ENCODE data around the gene CDK19. TPM values are rescaled to one million over a fixed set of nuclear protein-coding genes. Genes with fewer than 3 reads are reported as not detected.

Gene CDK19
- total and polyA plus RNA-seq, 2 donors (not counting 1 experiment from before 2014, with no cell fraction given): 11.2 to 11.3 TPM

DNA sequence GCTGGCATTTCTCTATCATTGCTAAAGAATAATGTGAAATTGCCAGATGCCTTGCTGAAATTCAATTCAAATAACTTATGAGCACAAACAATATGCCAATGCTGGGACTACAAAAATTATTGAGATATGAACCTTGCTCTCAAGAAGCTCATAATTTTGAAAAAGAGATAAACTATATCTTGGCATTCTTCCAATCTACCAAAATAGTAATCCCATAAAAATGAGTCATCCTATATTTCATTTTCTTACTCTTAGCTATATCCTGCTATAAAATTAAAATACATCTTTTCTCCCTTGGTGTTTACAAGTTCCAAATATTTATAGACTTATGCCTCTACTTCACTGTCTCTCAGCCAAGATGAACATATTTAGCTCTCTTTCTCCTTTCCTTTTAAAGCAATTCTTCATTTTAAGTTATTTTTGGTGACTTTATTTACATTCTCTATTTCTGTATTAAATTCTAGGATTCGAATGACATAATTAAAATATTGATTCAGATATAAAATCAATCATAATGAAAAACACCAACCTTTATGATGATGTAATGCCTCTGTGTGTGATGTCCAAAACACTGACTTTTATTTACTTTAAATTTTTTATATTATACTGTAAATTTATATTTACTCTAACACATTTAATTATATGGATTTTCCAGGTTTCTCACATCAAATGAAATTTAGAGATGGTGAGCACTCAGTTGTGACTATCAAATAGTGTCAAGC, 152.6 kb downstream of the CDK19 start:
- H2AFZ ChIP-seq (ENCODE audit: low read length): no peak overlapping the region
- no peaks in the 10 kb centered on the region for H3K4me1 ChIP-seq (ENCODE audit: control insufficient read depth, extremely low read depth, insufficient read depth, low read length)
- no peak overlapping the region for H3K27ac ChIP-seq (ENCODE audit: insufficient read depth, low read length)
- H4K20me1 ChIP-seq (ENCODE audit: control insufficient read depth, extremely low read depth, insufficient read depth, low read length): no peaks in the 10 kb centered on the region
- no peaks in the 10 kb centered on the region for H3K36me3 ChIP-seq (ENCODE audit: control insufficient read depth, insufficient read depth, low read length)
- no peaks in the 10 kb centered on the region for H3K79me2 ChIP-seq (ENCODE audit: control insufficient read depth, insufficient read depth, low read length)
- H3K9ac ChIP-seq (ENCODE audit: insufficient read depth, low read length): no peak overlapping the region
- TF ChIP-seq, protein P1, sequence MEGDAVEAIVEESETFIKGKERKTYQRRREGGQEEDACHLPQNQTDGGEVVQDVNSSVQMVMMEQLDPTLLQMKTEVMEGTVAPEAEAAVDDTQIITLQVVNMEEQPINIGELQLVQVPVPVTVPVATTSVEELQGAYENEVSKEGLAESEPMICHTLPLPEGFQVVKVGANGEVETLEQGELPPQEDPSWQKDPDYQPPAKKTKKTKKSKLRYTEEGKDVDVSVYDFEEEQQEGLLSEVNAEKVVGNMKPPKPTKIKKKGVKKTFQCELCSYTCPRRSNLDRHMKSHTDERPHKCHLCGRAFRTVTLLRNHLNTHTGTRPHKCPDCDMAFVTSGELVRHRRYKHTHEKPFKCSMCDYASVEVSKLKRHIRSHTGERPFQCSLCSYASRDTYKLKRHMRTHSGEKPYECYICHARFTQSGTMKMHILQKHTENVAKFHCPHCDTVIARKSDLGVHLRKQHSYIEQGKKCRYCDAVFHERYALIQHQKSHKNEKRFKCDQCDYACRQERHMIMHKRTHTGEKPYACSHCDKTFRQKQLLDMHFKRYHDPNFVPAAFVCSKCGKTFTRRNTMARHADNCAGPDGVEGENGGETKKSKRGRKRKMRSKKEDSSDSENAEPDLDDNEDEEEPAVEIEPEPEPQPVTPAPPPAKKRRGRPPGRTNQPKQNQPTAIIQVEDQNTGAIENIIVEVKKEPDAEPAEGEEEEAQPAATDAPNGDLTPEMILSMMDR (conservative IDR thresholded peaks at IDR 0.05 in 1 of 2, IDR thresholded peaks at IDR 0.05 in 1 of 2; ENCODE audit: low read depth in 1 of 2, low read length in 2 of 2): no peak
- TF ChIP-seq EZH2 (IDR thresholded peaks at IDR 0.05; ENCODE audit: low read length, missing control alignments): no peak
- peak in 1 of 2 donors; percentile 67 for DNase-seq (ENCODE audit: low read depth in 2 of 2)
- H3K9me3 ChIP-seq (ENCODE audit: control insufficient read depth, insufficient read depth, low read depth, low read length): no peaks in the 10 kb centered on the region
- H3K4me2 ChIP-seq (ENCODE audit: extremely low read depth, insufficient read depth, low read length): peak overlapping the region; percentile 23
- H3K4me3 ChIP-seq (replicated peaks in 1 of 4; ENCODE audit: control extremely low read depth in 1 of 4, insufficient read depth in 1 of 4, low read depth in 3 of 4, low read length in 4 of 4): no peak overlapping the region
- no peaks in the 10 kb centered on the region for H3K27me3 ChIP-seq (ENCODE audit: control insufficient read depth, insufficient read depth, low read length)

DNA sequence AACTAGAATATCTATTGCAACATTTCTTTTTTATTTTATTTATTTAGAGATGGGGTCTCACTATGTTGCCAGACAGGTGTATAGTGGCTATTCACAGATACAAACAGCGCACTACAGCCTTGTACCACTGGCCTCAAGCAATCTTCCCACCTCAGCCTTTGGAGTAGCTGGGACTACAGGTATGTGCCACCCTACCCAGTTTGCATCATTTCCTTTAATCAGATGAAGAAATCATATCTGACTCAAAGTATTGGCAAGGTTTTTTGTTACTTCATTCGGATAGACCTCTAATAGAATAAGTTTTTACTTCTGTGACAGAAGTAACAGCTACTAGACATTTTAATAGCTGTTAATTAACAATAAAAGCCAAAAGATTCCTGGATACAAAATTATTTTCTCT, 153.9 kb downstream of the CDK19 start:
- Histone ChIP-seq H3K9ac (ENCODE audit: insufficient read depth, low read length) (no peak overlapping the region), H3K4me2 (ENCODE audit: extremely low read depth, insufficient read depth, low read length) (no peak overlapping the region), H3K36me3 (ENCODE audit: control insufficient read depth, insufficient read depth, low read length) (no peaks in the 10 kb centered on the region), H3K27ac (ENCODE audit: insufficient read depth, low read length) (no peak overlapping the region), H4K20me1 (ENCODE audit: control insufficient read depth, extremely low read depth, insufficient read depth, low read length) (no peaks in the 10 kb centered on the region), H3K4me3 (replicated peaks in 1 of 4; ENCODE audit: control extremely low read depth in 1 of 4, insufficient read depth in 1 of 4, low read depth in 3 of 4, low read length in 4 of 4) (no peak overlapping the region), H2AFZ (ENCODE audit: low read length) (no peak overlapping the region), H3K9me3 (ENCODE audit: control insufficient read depth, insufficient read depth, low read depth, low read length) (no peaks in the 10 kb centered on the region), H3K79me2 (ENCODE audit: control insufficient read depth, insufficient read depth, low read length) (no peaks in the 10 kb centered on the region), H3K4me1 (ENCODE audit: control insufficient read depth, extremely low read depth, insufficient read depth, low read length) (no peaks in the 10 kb centered on the region), H3K27me3 (ENCODE audit: control insufficient read depth, insufficient read depth, low read length) (no peaks in the 10 kb centered on the region)
- TF ChIP-seq, protein P1 (conservative IDR thresholded peaks at IDR 0.05 in 1 of 2, IDR thresholded peaks at IDR 0.05 in 1 of 2; ENCODE audit: low read depth in 1 of 2, low read length in 2 of 2): no peak
- TF ChIP-seq EZH2 (IDR thresholded peaks at IDR 0.05; ENCODE audit: low read length, missing control alignments): no peak
- DNase-seq (ENCODE audit: low read depth in 2 of 2): no peak

DNA sequence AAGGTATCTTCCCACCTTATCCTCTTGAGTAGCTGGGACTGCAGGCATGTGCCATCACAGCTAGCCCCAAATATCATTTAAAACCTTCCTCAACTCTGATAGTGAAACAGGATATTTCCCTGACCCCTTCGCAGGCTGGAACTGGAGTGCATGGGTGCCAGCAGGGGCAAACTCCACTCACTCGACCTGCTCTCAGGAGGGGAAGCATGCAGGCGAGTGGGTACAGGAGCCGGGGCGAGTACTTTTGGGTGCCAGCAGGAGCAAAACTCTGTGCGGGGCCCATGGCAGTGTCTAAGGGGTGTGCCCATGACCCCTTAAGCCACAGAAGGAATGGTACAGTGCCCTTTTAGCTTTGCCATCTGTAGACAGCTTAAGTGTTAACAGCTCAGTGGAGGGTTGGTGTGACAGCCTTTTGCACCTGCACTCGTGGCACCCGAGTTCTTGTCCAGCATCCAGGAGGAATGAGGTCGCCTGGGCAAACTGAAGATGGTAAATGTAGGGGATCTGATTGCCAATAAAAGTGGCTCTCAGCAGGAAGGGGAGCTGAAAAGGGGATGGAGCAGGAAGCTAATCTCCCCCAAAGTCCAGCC, 155.1 kb downstream of the CDK19 start:
- Histone ChIP-seq H3K27ac (ENCODE audit: insufficient read depth, low read length) (no peak overlapping the region), H3K4me3 (replicated peaks in 1 of 4; ENCODE audit: control extremely low read depth in 1 of 4, insufficient read depth in 1 of 4, low read depth in 3 of 4, low read length in 4 of 4) (no peak overlapping the region)

More for the DNA sequence above, 155.1 kb downstream of the CDK19 start:
- Histone ChIP-seq H3K4me2 (ENCODE audit: extremely low read depth, insufficient read depth, low read length) (no peak overlapping the region), H3K9ac (ENCODE audit: insufficient read depth, low read length) (no peak overlapping the region), H3K9me3 (ENCODE audit: control insufficient read depth, insufficient read depth, low read depth, low read length) (no peaks in the 10 kb centered on the region), H3K36me3 (ENCODE audit: control insufficient read depth, insufficient read depth, low read length) (no peaks in the 10 kb centered on the region), H3K27me3 (ENCODE audit: control insufficient read depth, insufficient read depth, low read length) (no peaks in the 10 kb centered on the region), H2AFZ (ENCODE audit: low read length) (no peak overlapping the region), H3K4me1 (ENCODE audit: control insufficient read depth, extremely low read depth, insufficient read depth, low read length) (no peaks in the 10 kb centered on the region), H3K79me2 (ENCODE audit: control insufficient read depth, insufficient read depth, low read length) (no peaks in the 10 kb centered on the region), H4K20me1 (ENCODE audit: control insufficient read depth, extremely low read depth, insufficient read depth, low read length) (no peaks in the 10 kb centered on the region)
- TF ChIP-seq, protein P1 (conservative IDR thresholded peaks at IDR 0.05 in 1 of 2, IDR thresholded peaks at IDR 0.05 in 1 of 2; ENCODE audit: low read depth in 1 of 2, low read length in 2 of 2): no peak
- no peak for TF ChIP-seq EZH2 (IDR thresholded peaks at IDR 0.05; ENCODE audit: low read length, missing control alignments)
- no peak for DNase-seq (ENCODE audit: low read depth in 2 of 2)
